ENCODE data around the gene ITSN2. TPM values are rescaled to one million over a fixed set of nuclear protein-coding genes. Genes with fewer than 3 reads are reported as not detected.

ITSN2 gene
- total and polyA plus RNA-seq, 7 donors, result 12.2 to 71.7 (median 33.5) TPM

GRCh38 chr2:24287171-24287570 is 73.2 kb downstream of the ITSN2 start:
- H3K9me3 ChIP-seq, result no peaks in the 10 kb centered on the region
- 98 to 100% (median 99%) methylated on average over 1 of the region's 1 CpG for WGBS, 3 donors
- DNase-seq (no peak), ATAC-seq (no peak)
- intact Hi-C loops (cut with DNase I), result no loop called here
- H3K27me3 ChIP-seq (ENCODE audit: insufficient read depth in 3 of 3, low read length in 2 of 3), result no peaks in the 10 kb centered on the region
- peaks cover 2 to 82% of the 10 kb centered on the region in 2 donors for H3K36me3 ChIP-seq (ENCODE audit: insufficient read depth in 1 of 2, low read depth in 1 of 2)
- no peak overlapping the region for H3K4me3 ChIP-seq
- H3K4me1 ChIP-seq, result no peaks in the 10 kb centered on the region
- H3K27ac ChIP-seq, result no peak overlapping the region
- no peak for TF ChIP-seq CTCF (IDR thresholded peaks at IDR 0.05)

GRCh38 chr2:24285484-24286152 is 74.7 kb downstream of the ITSN2 start:
- no peak overlapping the region for H3K27ac ChIP-seq
- peaks cover 0 to 82% of the 10 kb centered on the region in 2 donors for H3K36me3 ChIP-seq (ENCODE audit: insufficient read depth in 1 of 2, low read depth in 1 of 2)
- no peak for TF ChIP-seq CTCF (IDR thresholded peaks at IDR 0.05)
- no peaks in the 10 kb centered on the region for H3K27me3 ChIP-seq (ENCODE audit: insufficient read depth in 3 of 3, low read length in 2 of 3)
- 91 to 97% (median 94%) methylated on average over 2 of the region's 2 CpGs for WGBS, 3 donors
- H3K9me3 ChIP-seq, result no peaks in the 10 kb centered on the region
- intact Hi-C loops (cut with DNase I), result no loop called here
- no peak for DNase-seq
- no peak overlapping the region for H3K4me3 ChIP-seq
- H3K4me1 ChIP-seq, result no peaks in the 10 kb centered on the region
- no peak for ATAC-seq

GRCh38 chr2:24280645-24281044 is 79.7 kb downstream of the ITSN2 start:
- no peaks in the 10 kb centered on the region for H3K9me3 ChIP-seq
- H3K36me3 ChIP-seq (ENCODE audit: insufficient read depth in 1 of 2, low read depth in 1 of 2), result peaks cover 0 to 63% of the 10 kb centered on the region in 2 donors
- WGBS, 3 donors, result 98 to 99% (median 99%) methylated on average over 2 of the region's 2 CpGs
- intact Hi-C loops (cut with DNase I), result no loop called here
- no peak for ATAC-seq
- DNase-seq, result no peak
- H3K27me3 ChIP-seq (ENCODE audit: insufficient read depth in 3 of 3, low read length in 2 of 3), result no peaks in the 10 kb centered on the region
- H3K4me1 ChIP-seq, result no peaks in the 10 kb centered on the region
- no peak overlapping the region for H3K4me3 ChIP-seq
- TF ChIP-seq CTCF (IDR thresholded peaks at IDR 0.05), result no peak
- no peak overlapping the region for H3K27ac ChIP-seq

DNA sequence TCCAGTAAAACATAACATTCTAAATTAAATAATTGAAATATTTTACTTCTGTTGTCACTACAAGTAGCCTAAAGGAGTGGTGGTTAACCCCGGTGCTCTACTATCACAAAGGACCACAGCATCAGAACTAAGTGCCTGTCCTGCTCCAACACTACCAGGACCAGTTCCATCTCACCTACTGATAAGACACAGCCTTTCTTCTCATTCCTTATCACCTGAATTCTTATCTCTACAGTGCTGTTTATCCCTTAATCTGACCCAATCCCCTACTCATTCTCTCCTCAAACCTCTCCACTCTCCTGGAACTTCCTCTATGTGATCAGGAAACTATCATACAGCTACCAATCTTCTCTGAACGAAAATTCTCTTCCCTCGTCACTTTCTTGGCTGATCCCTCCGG is 80.2 kb downstream of the ITSN2 start:
- no peaks in the 10 kb centered on the region for H3K4me1 ChIP-seq
- intact Hi-C loops (cut with DNase I), result no loop called here
- peaks cover 0 to 63% of the 10 kb centered on the region in 2 donors for H3K36me3 ChIP-seq (ENCODE audit: insufficient read depth in 1 of 2, low read depth in 1 of 2)
- H3K4me3 ChIP-seq, result no peak overlapping the region
- no peak for TF ChIP-seq CTCF (IDR thresholded peaks at IDR 0.05)
- H3K9me3 ChIP-seq, result no peaks in the 10 kb centered on the region
- WGBS, 3 donors, result 92 to 96% (median 94%) methylated on average over 4 of the region's 4 CpGs
- no peaks in the 10 kb centered on the region for H3K27me3 ChIP-seq (ENCODE audit: insufficient read depth in 3 of 3, low read length in 2 of 3)
- ATAC-seq (no peak), DNase-seq (no peak)
- no peak overlapping the region for H3K27ac ChIP-seq
